Middle frontal gyrus (tissue), 1 donor: ENCODE measurements around the gene TTC33.
"Not testable (repeated sequence)": the region's sequence is repeated elsewhere in the genome, so short reads cannot be mapped to it uniquely, and the experiment has no call there.

Experiments used
- DNase-seq: peaks from one replicate; pipeline ENCODE4 v3.0.0-alpha.2; 2015; ENCODE audit warnings: low spot score; ENCODE audit errors: extremely low spot score

The TTC33 gene

DNA sequence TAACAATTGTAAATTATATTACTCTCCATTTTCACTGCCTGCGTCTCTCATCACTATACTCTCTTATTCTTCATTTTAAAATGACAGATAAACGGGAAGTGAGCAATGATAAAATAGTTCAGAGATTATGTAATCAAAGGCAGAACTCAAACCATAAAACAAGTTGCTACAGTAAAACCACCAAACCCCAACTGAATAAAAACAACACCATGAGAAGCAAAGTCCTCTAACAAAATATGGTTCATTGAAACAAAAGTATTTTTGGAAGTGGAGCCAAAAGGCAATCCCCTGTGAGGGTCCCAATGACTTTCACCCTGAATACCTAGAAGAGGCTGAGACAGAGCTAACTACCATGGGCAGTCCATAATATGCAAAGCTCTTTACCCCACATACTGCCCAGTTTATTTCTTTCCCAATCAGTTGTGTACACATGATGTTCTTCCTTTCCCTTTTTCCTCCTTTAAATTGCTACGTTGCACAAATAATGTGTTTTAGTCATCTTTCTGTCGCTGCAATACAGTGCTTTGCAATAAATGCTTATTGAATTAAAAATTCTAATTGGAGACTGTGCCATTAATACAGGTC is 140.1 kb downstream of the TTC33 start:
- DNase-seq, result no peak

DNA sequence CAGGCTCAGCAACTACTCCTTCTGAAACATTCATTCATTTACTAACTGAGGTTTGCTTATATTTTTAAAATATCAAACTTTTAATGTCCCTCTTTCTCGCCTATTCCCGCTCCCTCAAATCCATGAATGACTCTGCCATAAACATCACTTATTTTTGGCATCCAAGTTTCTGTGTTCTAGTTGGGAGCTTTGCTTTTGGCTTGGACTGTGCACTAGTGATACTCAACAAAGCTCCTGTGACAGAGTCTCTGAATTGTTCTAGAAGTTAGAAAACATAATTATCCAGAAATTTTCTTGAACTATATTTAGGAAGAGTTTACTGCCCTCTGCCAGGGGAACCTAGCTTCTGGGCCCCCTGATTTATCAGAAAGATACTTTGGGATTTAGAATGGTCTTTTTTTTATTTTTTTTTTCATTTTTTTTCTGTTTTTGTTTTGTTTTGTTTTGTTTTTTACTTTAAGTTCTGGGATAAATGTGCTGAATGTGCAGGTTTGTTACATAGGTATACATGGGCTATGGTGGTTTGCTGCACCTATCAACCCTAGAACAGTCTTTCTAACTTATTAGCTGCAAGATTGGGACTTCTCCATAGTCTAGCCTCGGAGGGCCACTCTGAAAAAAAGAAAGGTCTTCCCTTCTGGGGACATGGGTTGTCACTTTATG is 140.7 kb downstream of the TTC33 start:
- no peak for DNase-seq

DNA sequence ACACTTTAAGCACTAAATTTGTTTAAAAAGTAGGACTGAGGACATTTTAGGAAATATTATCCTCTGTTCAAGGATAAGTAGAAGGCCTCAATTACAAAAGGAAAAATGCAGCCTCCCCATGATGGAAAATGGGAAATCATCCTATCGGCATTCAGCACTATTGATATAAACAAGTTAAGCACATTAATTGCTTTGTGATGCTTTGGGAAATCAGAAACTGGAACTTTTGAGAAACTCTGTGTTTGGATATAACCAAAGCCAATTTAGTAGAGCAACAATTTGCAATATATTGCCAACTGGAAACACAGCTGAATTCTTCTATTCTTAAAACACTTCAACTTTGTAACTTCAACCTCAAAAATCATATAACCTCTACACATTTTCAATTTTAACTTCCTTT is 141.3 kb downstream of the TTC33 start:
- no peak for DNase-seq

GRCh38 chr5:40607202-40607601 is 148.6 kb downstream of the TTC33 start:
- no peak for DNase-seq

DNA sequence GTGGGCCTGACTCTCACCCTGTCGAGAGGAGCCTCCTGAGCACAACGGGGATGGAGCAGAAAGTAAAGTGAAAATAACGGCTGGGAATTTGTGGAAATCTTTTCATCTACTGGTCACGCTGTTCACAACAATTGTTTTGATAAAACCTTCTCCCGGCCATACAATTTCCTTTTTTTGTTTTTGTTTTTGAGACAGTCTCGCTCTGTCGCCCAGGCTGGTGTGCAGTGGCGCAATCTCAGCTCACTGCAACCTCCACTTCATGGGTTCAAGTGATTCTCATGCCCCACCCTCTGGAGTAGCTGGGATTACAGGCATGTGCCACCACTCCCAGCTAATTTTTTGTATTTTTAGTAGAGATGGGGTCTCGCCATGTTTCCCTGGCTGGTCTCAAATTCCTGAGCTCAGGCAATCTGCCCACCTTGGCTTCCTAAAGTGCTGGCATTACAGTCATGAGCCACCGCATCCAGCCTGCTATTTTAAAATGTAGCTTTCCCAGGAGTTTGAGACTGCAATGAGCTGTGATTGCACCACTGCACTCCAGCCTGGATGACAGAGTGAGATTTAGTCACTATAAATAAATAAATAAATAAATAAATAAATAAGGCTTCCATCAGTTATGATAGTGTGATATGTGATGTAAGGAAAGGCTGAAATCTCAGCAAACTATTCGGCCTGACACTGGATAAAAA is 149.5 kb downstream of the TTC33 start:
- no peak for DNase-seq

GRCh38 chr5:40605295-40605958 is 150.3 kb downstream of the TTC33 start:
- no peak for DNase-seq

DNA sequence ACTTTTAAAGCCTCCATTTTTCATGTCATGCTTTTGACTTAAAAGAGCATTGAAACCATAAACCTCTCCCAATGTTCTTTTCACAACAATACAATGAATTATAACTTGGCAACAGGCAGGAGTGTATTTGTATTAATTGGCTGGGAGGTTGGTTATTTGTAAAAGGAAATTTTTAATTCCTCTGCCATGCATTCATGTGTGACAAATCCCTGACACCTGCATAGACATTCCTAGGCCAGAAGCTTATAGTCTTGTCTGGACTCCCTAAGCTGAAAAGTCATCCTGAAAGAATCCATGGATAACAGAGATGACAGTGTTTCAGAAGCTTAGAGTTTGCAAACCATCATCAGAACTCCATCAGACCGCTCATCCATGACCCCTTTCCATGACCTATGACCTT is 152.4 kb downstream of the TTC33 start:
- DNase-seq, result no peak

GRCh38 chr5:40601198-40601868 is 154.4 kb downstream of the TTC33 start:
- no peak for DNase-seq

DNA sequence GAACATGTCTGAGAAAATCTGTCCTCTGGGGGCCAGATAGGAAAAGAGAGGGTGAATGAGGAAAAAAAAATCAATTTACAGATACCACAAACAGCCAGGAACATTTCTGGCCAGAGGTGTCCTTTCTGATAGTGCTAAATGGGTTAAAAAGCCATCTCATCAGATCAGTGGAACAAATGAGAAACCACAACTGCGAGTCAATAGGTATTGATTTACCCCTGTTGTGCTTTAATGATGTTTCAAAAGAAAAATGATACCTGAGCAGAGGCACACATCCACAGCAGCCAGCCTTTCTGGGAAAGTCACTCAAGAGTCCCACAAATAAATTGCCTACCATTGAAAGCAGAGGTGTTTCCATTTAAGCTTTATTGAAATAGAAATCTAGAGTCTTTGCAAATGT is 155.4 kb downstream of the TTC33 start:
- no peak for DNase-seq

GRCh38 chr5:40599676-40600075 is 156.1 kb downstream of the TTC33 start:
- DNase-seq, result no peak

DNA sequence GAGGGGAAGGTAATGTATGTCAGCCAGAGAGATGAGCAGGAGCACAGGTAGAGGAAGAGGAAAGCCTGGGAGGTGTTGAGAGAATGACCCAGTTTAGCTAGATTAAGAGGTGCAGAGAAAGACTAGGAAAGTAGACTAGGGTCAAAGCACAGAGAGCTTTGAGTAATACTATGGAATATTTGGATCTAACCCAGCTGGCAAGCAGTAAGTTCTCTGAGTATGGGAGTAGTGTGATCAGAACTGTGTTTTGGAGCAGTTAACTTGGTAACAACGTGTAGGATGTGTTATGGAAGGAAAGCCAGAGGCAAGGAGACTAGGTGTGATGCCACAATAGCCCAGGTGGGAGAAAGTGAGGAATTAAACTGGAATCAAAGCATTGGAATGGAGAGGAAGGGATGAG is 160.9 kb downstream of the TTC33 start:
- DNase-seq, result no peak

- not testable (repeated sequence) for DNase-seq
These were observed 163.9 kb downstream of the TTC33 start for GRCh38 chr5:40591727-40592396.

GRCh38 chr5:40587376-40587775 is 168.4 kb downstream of the TTC33 start:
- no peak for DNase-seq

DNA sequence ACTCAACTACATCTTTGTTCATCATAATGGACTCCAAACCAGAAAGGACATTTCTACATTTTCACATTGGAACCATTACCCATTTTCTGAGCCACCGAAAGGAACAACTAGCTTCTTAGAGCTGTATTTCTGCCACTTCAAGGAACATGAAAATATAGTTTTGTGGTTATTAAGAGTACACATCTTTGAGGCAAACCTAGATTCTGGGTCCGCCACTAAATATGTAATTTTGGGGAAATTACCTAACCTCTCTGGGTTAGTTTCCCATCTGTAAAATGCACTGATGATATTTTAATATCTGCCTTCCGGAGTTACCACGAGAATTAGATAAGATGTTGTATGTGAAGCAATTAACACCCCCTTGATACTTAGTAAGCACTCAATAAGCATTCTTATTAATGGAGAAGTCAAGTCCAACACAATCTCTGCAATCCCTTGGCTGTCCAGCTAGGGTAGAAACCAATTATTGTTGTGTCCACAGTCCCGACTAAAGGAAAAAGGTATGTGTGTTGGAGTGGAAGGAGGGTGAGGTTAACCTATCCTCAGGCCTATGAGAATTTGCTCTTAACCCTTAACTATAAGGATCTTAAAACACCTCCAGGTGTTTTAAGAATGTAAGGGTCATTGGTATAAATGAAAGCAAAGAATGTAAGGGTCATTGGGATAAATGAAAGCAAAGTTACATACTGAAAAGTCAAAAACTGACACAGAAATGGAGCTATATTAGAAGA is 170.1 kb downstream of the TTC33 start:
- no peak for DNase-seq

GRCh38 chr5:40584054-40584453 is 171.7 kb downstream of the TTC33 start:
- no peak for DNase-seq

GRCh38 chr5:40578501-40579451 is 177.0 kb downstream of the TTC33 start:
- DNase-seq, result no peak

GRCh38 chr5:40577718-40578117 is 178.0 kb downstream of the TTC33 start:
- no peak for DNase-seq

DNA sequence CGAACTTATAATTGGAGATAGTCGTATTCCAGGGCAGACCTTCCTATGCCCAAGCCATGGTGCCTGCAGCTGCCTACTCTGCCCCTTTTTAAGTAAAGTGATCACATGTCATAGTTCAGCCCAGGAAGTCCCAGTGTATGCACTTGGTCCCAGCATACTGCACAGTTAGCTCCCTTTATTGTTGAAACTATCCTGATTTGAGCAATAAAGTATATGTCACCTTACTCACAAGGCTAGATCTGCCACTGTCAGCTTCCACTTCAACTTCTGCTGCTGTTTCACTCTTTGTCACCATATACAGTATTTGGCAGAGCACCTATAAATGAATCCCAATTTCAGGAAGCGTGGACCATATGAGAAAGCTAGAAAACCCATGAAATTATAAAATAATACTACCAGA is 179.8 kb downstream of the TTC33 start:
- no peak for DNase-seq

DNA sequence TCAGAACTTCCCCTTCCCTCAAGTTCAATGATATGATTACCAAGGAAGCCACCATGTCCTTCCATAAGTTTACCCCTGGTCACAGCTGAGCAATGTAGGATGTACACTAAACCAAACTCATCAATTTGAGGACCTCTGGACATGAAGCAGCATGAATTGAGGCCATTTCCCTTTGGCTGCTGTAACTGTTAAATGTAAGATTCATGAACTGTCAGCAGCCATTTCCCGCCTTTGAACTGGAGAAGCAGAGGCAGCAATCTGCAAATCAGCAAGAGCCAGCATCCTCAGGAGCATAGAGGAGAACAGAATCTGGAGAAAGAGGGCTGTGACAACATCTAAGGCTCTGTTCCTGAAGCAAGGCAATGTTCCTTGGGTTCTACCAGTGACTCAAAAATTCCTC is 180.3 kb downstream of the TTC33 start:
- no peak for DNase-seq
